Limb (tissue), 2 donors: ENCODE data around the gene CYFIP1.
A peak's percentile ranks its signal among the peaks of the same experiment; 100 is the strongest.

Experiments used
- DNase-seq, 2 donors: peaks; one replicate each; pipeline ENCODE4 v3.0.0-alpha.2; 2016; ENCODE audit errors: extremely low spot score in 2 of 2

CYFIP1 gene

DNA sequence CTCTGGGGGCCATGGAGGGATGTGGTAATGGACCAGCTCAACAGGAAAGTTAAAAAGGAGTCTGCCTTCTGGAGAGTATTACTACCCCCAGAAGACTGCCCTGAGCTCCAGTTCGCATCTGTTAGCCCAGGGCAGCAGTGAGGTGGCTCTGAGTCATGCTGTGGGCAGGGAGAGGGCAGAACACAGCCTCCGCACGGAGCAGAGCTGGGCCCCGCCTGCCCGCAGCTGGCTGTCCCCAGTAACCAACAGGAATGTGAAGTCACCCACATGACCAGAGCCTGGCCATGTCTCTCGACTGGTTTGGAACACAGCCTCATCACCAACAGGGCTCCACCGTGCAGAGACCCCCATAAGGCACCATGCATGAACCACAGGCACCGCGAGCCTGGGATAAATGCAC is 62.1 kb downstream of the CYFIP1 start:
- no peak for DNase-seq

DNA sequence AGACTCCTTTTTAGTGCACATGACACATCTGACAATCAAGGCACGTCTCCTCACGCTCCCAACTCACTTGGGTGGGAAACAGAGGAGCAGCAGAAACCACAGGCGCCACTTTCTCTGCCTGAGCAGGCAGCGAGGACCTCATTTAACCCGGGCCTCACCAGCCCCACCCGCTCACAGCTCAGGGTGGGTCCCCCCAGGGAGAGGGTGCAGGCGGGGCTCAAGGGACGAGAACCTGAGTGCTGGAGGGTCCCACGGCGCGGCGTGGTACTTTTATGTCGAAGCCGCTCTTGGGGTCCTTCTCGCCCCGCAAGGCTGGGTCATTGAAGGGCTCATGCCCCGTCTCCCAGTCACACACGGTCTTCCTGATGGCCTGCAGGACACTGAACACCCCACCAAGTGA is 62.6 kb downstream of the CYFIP1 start:
- no peak for DNase-seq

DNA sequence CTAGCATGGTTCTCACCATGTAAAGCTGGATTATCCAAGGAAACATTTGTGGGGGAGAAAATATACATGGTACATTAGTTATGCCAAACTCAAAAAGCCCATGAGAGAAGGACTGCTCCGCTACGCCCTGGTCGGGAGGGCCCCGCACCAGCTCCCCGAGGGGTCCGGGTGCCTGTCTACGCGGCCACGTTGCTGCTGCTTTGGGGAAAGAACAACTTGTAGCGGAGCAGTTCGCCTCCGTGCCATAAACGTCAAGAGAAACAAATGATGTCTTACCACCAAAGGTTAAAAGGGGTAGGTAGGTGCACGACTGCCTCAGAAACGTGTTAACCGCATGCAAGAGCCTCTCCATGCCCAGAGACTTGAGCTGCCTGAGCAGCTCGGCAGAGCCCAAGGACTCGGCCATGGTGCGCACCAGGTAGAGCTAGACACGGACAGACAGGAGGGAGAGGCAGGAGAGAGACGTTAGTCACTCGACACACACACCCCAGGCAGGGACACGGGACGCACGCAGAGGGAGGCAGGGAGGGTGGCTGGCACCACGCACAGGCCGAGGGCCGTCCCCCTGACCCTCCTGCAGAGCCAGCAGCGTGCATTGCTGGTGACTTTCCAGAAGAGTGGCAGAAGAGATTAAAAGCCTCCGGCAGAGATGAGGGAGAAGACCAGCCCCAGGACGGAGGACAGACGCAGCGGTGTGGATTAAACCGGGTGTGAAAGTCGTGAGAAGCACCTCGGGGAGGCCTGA is 63.4 kb downstream of the CYFIP1 start:
- DNase-seq, result no peak

DNA sequence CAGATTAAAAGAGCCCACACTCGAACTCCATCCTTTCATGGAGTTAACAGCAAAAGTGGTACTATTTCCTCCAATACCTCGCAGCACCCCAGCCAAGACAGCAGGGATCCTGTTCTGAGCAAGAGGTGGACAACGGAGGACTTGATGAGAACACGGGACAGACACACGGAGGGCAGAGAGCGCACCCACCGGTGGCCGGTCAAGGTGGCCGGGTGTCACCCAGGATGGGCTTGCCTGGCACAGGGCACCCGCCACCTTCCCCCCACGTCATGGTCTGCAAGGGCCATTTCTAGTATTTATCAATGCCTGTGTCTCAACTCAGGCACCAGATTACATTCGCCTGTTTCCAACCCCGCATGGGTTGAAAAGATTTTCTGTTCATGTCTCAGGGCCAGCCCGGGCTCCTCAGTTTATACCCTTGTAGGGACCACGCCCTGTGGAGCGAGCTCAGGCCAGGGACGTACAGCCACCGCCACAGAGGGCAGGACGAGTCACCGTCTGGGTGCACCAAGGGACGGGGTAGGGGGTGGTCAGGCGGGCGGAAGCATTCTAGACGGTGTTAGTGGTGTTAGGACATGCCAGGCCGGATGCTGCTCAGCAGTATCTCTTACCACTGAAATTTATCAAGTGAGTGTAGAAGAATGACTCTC is 64.2 kb downstream of the CYFIP1 start:
- DNase-seq, result no peak

DNA sequence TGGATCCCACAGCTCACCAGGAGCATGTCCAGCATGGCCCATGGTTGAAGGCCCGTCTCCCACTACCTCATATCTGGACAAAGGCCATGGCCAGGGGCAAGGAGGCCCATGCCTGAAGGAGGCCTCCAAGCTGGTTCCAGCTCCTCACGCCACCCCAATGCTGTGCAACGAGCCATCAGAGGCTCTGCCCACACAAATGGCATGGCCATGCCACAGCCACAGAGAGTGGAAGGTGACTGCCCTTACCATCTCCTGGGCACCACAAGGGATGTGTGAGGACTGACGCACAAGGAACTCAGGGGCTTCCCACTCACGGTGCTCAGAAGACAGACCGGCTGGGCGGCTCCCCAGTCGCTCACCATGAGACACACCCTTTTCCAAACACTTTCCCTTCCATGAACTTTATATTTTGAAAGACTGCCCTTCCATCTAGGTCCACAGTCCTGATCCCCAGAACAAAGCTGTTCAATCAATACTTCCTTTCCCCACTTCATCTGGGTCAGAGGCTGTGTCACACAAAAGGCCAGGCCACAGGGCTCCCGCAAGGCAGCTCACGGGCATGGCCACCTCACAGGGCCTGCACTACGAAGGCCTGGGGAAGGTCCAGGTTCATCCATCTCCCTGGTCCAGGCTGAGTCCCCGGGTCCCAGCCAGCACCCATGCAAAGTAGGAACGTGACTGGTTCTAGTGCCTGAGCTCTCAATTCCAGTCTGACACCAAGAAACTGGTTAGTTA is 66.4 kb downstream of the CYFIP1 start:
- DNase-seq, result no peak

DNA sequence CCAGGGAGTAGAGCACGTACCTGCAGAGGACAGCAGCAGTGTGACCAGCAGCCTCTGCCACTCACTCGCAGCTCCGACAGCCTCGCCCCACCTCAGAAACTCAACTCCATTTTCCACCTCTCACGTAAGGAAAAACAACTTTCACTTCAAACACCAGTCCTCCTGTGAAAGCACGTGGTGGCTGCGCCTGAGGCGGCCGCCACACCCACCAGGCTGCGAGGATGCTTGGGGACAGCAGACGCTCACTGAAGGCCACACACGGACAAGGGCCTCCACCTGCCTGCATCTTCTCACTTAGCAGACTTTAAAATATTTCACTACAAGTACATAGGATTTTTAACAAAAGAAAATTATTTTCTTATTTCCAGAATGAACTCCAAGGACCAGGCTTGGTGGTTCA is 67.9 kb downstream of the CYFIP1 start:
- no peak for DNase-seq

DNA sequence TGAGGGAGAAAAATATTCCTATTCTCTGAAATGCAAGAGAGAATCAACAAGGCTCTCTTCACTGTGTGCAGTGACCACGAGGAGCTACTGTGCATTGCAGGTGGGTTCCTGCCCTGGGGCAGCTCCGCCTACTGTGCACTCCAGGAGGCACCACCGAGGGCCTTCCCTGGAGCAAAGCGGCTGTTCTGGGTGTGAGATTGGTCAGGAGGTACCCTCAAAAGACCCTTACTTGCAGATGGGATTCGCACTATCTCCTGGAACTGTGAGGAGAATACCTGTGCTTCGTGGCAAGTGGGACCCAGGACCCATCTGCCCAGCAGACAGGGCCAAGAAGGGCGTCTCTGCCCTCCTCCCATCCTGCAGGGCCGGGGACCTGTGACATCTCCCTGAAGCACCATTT is 68.9 kb downstream of the CYFIP1 start:
- no peak for DNase-seq

DNA sequence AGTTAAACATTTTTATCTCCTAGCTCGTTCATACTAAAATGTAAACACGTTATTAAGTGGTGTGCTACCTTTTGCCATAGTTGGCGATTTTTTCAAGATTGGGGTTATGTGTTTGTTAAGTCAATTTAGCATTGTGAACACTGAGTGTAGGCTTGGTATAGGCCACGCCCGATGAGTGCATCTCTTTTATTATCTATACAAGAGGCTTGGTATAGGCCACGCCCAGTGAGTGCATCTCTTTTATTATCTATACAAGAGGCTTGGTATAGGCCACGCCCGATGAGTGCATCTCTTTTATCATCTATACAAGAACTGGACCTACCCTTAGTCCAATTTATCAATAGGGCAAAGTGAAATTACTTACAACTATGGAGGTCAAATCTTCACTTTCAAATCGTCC is 71.3 kb downstream of the CYFIP1 start:
- no peak for DNase-seq

DNA sequence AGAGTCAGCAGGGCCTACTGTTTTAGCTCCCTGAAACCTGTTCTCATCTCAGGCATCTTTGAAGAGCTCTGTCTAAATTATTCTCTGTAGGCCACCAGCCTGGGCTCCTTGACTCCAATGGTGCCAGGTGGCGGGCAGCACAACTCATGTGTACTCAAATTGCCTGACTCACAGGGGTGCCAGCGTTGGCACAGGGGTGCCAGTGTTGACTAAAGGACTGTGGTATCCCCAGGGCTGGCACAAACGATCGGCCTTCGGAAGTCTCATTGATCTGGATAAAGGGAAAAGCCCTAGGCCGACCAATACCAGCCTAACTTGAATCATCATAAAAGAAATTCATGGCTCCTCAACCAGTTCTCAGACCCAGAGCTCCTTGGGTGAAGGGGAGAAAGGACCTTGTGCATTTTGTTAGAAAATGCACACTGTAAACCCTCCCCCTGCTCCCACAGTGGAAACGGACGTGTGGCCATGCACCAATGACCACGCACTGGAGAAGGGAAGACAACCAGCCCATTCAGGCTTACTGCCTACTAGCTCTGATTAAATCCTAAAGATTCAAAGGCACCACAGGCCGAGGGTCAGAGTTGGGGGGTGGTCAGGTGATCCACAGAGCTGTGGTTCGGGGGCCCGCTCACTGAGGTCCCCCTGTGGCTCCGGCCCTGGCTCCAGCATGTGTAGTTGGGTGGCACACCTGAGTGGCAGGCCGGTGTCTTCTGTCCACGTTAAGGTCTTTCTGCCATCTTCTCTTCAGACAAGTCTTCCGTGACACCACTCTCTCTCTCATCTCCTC is 72.8 kb downstream of the CYFIP1 start:
- DNase-seq, result no peak

DNA sequence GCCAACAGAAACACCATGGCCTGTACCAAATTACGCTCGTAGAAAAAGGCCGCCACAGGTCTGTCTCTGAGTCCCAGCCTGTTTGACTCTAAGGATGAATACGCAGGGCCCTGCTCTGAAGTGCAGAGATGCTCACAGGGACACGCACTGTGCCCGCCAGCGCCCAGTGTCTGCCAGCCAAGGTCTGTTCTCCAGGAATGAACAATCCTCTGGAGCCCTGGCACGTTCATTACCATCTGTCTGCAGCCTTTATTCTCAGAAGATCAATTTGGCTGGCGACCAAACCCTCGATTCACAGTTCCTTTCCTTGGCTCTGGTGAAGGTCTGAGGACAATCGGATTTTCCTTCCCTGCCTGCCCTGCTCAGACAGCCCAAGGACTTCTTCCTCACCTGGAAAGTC is 75.4 kb downstream of the CYFIP1 start:
- peak in 1 of 2 donors; percentile 45 for DNase-seq

DNA sequence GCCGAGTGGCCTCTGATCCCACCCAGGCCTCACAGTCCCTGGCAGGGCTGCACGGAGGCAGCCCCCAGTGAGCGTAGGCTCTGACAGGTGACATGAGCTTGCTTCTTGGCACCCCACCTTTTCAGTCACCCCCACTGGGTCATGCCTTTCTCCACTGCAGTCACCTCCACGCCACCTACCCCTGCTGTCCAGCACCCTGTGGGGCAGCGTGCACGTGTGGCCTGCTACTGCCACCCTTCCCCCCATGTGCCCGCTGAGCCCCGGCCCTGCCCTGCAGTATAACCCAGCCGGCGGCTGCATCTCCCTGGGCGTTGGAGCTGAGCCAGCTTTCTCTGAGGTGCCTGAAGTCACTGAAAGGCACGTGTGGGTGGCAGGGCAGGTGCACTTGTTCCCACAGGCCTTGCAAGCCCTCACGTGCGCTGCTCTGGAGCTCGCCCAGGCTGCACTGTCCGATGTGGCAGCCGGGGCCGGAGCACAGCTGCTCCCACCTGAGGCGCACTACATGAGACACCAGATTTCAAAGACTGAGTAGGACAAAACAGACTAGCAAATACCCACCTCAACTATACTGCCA is 76.1 kb downstream of the CYFIP1 start:
- DNase-seq, result no peak

DNA sequence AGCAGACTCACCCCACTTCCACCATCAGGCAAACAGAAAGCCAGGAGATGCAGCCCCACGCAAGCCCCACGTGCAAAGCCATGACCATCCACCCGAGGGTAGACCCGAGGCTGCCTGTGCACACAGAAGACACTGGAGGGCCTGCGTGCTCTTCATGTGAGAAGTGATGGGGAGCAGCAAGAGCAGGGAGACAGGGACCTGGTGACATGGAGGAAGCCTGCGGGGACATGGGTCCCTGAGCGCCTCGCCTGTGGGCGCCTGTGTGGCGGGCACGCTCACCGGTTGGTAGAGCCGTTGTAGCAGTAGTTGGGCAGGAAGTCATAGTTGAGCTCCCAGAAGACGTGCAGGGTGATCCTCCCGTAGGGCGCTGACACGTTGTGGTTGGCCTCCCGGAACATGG is 76.7 kb downstream of the CYFIP1 start:
- no peak for DNase-seq

DNA sequence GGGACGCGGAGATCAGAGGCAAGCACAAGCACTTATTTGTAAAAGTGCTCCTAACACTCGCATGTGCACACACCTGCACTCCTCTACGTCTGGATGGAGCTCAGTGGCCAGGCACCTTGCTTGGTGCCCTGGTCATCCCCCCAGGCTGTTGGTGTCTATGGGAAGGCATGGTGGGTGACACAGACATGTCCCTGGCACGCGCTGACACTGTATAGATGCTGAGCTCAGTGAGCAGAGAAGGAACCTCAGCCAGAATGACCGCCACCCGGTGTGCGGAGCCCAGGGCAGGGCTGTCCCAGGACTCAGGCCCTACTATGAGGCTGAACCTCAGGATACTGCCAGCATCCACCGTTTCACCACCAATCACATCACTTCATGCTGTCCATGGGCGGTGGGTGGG is 77.2 kb downstream of the CYFIP1 start:
- DNase-seq, result no peak

DNA sequence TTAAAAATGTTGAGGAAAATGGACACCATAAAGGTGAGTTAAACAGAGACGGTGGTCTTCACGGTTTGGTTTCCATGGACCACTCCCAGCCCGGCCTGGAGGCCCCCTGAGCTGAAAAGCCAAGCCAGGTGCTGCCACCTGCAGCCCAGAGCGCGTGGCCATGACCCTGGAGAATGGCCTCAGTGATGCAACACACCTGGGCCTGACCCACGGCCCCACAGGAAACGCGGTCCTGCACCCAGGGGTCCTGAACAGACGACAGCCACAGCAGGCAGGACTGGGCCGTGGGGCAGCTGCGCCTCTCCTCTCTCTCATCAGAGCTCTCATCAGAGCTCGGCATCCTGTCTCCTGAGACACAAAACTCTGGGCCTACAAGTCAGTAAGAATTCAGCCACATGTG is 77.6 kb downstream of the CYFIP1 start:
- no peak for DNase-seq

DNA sequence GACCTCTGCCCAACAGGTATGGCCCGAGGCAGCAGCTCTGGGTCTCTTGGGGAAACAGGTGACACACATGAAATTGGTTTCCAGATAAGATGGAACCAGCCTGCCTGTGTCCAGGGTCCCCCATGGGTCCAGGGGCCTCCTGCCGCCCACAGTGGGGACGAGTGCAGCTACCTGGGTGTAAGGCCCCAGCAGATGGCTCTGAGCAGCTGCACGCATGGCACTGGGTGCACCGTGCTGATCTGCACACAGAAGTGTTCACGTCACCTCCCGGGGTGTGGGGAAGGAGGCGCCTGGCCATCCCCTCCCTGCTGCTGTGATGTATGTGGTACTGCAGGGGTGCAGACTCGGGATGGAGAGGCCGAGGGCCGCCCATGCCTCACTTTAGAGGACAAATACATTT is 78.1 kb downstream of the CYFIP1 start:
- DNase-seq, result no peak

DNA sequence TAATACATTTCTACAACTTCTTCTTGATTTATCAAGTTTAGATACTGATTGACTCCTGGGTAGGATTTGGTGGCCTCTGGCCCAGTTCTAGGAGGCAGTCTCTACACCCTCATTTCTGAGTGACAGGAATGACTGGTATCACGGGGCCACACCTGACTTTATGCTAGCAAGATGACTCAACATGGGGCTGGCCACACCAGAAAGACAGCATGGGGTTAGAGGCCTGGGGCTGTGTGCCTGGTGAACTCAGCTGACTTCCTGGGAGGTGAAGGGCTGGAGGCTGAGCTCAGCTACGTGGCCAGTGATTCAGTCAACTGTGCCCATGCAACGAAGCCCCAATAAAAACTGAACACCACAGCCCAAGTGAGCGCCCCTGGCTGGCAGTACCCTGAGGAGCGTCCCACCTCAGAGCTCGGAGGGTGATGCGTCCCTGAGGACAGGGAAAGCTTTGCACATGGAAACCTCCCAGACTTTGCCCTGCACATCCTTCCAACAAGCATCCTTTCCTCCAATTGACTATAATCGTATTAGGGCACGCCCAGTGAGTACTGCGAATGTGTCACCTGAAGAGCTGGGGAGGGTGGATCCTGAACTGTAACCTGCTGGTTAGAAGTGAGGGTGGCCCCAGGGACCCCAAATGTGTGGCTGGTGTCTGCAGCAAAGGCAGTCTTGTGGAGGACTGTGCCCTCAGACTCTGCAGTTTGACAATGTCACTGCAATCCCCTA is 84.5 kb downstream of the CYFIP1 start:
- no peak for DNase-seq

DNA sequence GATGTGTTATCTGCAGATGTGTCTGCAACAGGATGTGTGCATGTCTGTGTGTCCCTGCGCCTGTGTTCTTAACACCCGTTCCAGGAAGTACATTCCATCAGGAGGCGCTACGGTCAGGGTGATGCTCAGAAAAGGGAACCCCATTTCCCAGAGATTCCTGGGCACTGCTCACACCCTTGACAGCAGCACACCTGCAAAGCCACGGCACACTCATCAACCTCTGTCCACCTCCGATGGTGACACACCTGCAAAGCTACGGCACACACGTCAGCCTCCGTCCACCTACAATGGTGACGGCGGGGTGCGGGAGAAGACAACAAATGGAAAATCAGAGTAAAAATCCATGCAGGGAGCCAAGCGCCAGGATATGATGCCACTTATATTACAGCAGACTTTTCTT is 86.3 kb downstream of the CYFIP1 start:
- no peak for DNase-seq

DNA sequence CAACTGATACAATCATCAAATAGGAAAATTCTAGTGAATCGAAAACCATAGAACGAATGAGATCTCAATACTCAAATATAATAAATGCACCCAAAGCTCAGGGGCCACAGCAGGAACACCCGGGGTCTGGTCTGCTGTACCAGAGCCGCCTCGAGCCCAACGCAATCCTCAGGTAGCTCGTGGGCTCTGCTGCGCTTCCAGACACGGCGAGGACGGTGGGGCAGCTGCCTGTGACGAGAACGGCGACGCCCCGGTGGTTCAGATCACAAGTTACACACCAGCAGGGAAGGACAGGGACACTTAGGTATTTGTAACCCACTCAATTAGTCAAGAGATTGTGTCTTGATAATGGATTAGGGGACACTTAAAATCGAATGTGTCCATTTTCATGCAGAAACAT is 87.1 kb downstream of the CYFIP1 start:
- DNase-seq, result no peak

DNA sequence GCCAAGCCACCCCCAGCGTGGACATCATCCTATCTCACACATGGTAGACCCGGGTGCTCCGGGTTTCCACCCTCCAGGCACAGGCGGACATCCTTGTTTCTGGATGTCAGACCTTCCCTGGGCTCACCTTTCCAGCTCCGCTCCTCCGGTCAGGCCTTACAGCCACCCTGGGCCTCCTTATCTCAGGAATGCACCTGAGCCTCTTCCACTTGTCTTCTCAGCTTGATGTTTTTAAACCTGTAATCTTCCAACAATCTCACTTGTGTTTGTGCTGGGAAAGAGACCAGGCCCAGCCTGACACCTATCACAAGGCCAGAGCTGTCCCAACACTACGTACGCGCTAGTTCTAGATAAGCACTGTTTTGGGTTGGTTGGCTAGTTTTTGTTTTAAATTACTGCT is 87.8 kb downstream of the CYFIP1 start:
- DNase-seq, result no peak

DNA sequence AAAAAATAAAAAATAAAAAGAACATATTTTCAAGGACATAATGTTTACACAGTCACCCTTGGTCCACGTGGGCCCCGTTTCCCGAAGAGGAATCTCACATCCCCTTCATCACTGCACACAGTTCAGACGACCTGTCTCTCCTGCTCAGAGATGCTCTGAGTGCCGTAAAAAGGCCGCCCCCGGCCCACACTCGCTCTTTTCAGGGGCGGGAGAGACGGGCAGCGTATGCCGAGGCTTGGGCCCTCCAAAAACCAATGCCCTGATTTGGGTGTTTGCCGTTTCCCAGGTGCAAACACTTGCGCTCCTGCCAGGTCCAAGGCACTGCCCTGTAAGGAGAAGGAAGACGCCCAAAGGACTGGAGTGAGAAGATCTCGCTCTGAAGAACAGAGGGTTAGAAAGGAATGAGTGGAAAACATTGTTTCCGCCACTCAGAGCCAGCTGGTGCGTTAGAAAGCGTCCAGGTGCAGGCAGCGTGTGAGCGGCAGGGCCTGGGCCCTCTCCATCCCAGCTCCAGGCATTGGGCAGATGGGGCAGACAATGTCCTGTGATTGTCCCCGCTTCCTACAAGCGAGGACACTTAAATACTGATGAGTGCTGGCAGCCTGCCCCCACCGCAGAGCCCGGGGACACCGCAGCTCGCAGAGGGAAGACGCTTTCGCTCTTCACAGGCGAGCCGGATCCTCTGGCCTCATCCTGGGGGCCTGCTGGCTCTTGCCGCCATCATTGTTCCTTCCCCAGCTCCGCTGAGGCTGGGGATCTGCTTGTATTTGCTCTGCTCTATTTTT is 88.5 kb downstream of the CYFIP1 start:
- no peak for DNase-seq
